Endodermal cell (in vitro differentiated cells): Measurements from ENCODE around the gene PPM1E. TPM values are rescaled to one million over a fixed set of nuclear protein-coding genes. Genes with fewer than 3 reads are reported as not detected.
"Not testable (repeated sequence)": the region's sequence is repeated elsewhere in the genome, so short reads cannot be mapped to it uniquely, and the experiment has no call there.

Experiments used
- DNase-seq: peaks from one replicate; pipeline ENCODE4 v3.0.0-alpha.2; 2017
- H3K27ac ChIP-seq: 2 replicates; pipeline ENCODE4 v1.5.1; 2013; ENCODE audit warnings: mild to moderate bottlenecking, low read depth, low read length, moderate library complexity
- H3K27me3 ChIP-seq: 2 replicates; pipeline ENCODE4 v1.6.1; 2013; ENCODE audit warnings: mild to moderate bottlenecking, low read length, moderate library complexity; ENCODE audit not compliant: insufficient read depth, control insufficient read depth, poor library complexity, severe bottlenecking
- H3K36me3 ChIP-seq: 2 replicates; pipeline ENCODE4 v1.7.0; 2013; ENCODE audit warnings: mild to moderate bottlenecking, low read length, moderate library complexity; ENCODE audit not compliant: control insufficient read depth, insufficient read depth
- H3K4me1 ChIP-seq: one replicate; pipeline ENCODE4 v1.7.0; 2013; ENCODE audit warnings: low read length; ENCODE audit not compliant: control insufficient read depth, insufficient read depth
- H3K4me3 ChIP-seq: 2 replicates; pipeline ENCODE4 v1.5.1; 2013; ENCODE audit warnings: mild to moderate bottlenecking, low read length, moderate library complexity
- H3K9ac ChIP-seq: 2 replicates; pipeline ENCODE4 v1.6.1; 2013; ENCODE audit warnings: mild to moderate bottlenecking, low read length, moderate library complexity; ENCODE audit not compliant: poor library complexity, severe bottlenecking; ENCODE audit errors: extremely low read depth
- H3K9me3 ChIP-seq: 2 replicates; pipeline ENCODE4 v1.6.1; 2013; ENCODE audit warnings: mild to moderate bottlenecking, low read length, moderate library complexity; ENCODE audit not compliant: control insufficient read depth
- H3K27ac Mint-ChIP-seq: 2 replicates; pipeline ENCODE4 v1.8.0; 2020; ENCODE audit warnings: mixed read lengths
- H3K27me3 Mint-ChIP-seq: 2 replicates; pipeline ENCODE4 v1.8.0; 2021; ENCODE audit warnings: mild to moderate bottlenecking, mixed read lengths; ENCODE audit not compliant: insufficient read depth
- H3K36me3 Mint-ChIP-seq: 2 replicates; pipeline ENCODE4 v1.8.0; 2020; ENCODE audit warnings: low read depth, mixed read lengths
- H3K4me1 Mint-ChIP-seq: 2 replicates; pipeline ENCODE4 v1.8.0; 2020; ENCODE audit warnings: mixed read lengths
- H3K4me3 Mint-ChIP-seq: 2 replicates; pipeline ENCODE4 v1.8.0; 2020; ENCODE audit warnings: mild to moderate bottlenecking, moderate library complexity, mixed read lengths
- H3K9me3 Mint-ChIP-seq: 2 replicates; pipeline ENCODE4 v1.8.0; 2020; ENCODE audit warnings: mild to moderate bottlenecking, mixed read lengths
- CTCF ChIP-seq: fragments of 200-600 bp; sonication (generic); conservative IDR thresholded peaks from 2 replicates; pipeline ENCODE4 v1.5.0; 2021; ENCODE audit warnings: antibody characterized with exemption, mild to moderate bottlenecking
- WGBS, 2 experiments: methylation state at CpG; one replicate each; pipeline versions ENCODE4 v1.1.5 to v1.1.7; 2013; ENCODE audit warnings: missing lambda C conversion rate in 2 of 2, mixed read lengths in 1 of 2; ENCODE audit not compliant: insufficient coverage in 1 of 2, insufficient read length in 1 of 2; 5-methylcytosine and 5-hydroxymethylcytosine counted together
- total RNA-seq, 2 donors: library from RNA; stranded (reverse); fragmentation: NEBNext Ultra II Directional in 1 of 2; extraction: Animal tissue kit (Norgen Biotek cat#: 25700) in 1 of 2; gene quantifications; 2 replicates in 1 of 2; 3 replicates in 1 of 2; pipeline ENCODE4 v1.2.1, GENCODE V29; 2021

PPM1E gene
- total RNA-seq, 2 donors from 2014 or later, result 1.4 to 2.2 TPM

- Mint-ChIP-seq H3K9me3 (peaks cover 3% of the 10 kb centered on the region), H3K36me3 (no peaks in the 10 kb centered on the region), H3K27ac (no peak overlapping the region), H3K27me3 (no peaks in the 10 kb centered on the region), H3K4me3 (no peak overlapping the region), H3K4me1 (peaks cover 4% of the 10 kb centered on the region)
- Histone ChIP-seq H3K27ac (no peak overlapping the region), H3K9ac (no peak overlapping the region), H3K9me3 (no peaks in the 10 kb centered on the region), H3K4me3 (no peak overlapping the region), H3K4me1 (no peaks in the 10 kb centered on the region), H3K27me3 (no peaks in the 10 kb centered on the region), H3K36me3 (no peaks in the 10 kb centered on the region)
- WGBS, 2 experiments, result 93% methylated on average over 2 of the region's 2 CpGs; no CpG with 5 or more reads in 1 of the 2 experiments
- no peak for TF ChIP-seq CTCF
- no peak for DNase-seq
These were observed 201.5 kb downstream of the PPM1E start for GRCh38 chr17:58956997-58957724.

DNA sequence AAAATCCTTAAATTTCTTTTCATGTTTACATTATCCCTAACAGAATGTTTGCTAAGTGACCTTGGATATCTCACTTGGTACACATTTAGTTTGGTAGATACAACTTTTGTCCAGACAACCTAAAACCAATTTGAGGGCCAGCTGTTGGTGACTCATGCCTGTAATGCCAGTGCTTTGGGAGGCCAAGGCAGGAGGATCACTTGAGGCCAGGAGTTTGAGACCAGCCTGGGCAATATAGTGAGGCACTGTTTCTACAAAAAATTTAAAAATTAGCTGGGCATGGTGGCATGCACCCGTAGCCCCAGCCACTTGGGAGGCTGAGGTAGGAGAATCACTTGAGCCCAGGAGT, 202.0 kb downstream of the PPM1E start:
- H3K36me3 ChIP-seq, H3K4me3 Mint-ChIP-seq, H3K9ac ChIP-seq, H3K27me3 Mint-ChIP-seq, H3K4me1 Mint-ChIP-seq, DNase-seq, H3K4me3 ChIP-seq, H3K27ac ChIP-seq, H3K4me1 ChIP-seq, H3K27me3 ChIP-seq, H3K9me3 Mint-ChIP-seq, H3K27ac Mint-ChIP-seq, H3K36me3 Mint-ChIP-seq, H3K9me3 ChIP-seq: not testable (repeated sequence)
- 94 to 100% methylated on average over 1 of the region's 1 CpG for WGBS, 2 experiments

DNA sequence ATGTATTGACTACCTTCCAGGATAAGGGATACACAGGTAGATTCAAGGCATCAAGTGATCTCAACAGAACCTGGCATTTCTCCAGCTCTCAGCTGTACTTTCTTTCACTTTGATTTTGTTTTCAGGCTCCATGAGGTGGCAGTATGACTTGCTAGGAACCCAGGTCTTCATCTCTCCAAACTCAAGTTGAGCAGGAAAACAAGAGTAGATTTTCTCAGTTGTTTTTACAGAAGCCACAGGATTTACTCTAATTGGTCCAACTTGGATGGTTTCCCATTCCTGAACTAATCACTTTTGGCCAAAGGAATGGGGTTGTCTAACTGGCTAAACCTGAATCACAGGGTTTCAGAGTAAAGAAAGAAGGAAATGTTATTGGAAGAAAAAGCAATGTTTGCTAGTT, 204.4 kb downstream of the PPM1E start:
- Mint-ChIP-seq H3K9me3 (peaks cover 1% of the 10 kb centered on the region), H3K4me1 (peaks cover 4% of the 10 kb centered on the region), H3K27me3 (no peaks in the 10 kb centered on the region), H3K36me3 (no peaks in the 10 kb centered on the region), H3K4me3 (no peak overlapping the region), H3K27ac (no peak overlapping the region)
- peak; percentile 60 for TF ChIP-seq CTCF
- Histone ChIP-seq H3K9ac (no peak overlapping the region), H3K4me3 (no peak overlapping the region), H3K27me3 (no peaks in the 10 kb centered on the region), H3K36me3 (no peaks in the 10 kb centered on the region), H3K27ac (no peak overlapping the region), H3K4me1 (no peaks in the 10 kb centered on the region), H3K9me3 (no peaks in the 10 kb centered on the region)
- no peak for DNase-seq

GRCh38 chr17:58965221-58965620, 209.6 kb downstream of the PPM1E start:
- Histone ChIP-seq H3K9ac (no peak overlapping the region), H3K9me3 (no peaks in the 10 kb centered on the region), H3K27ac (peak overlapping the region; percentile 46)

More at GRCh38 chr17:58965221-58965620, 209.6 kb downstream of the PPM1E start:
- no peak for TF ChIP-seq CTCF
- Mint-ChIP-seq H3K27me3 (no peaks in the 10 kb centered on the region), H3K4me3 (no peak overlapping the region), H3K27ac (no peak overlapping the region), H3K9me3 (no peaks in the 10 kb centered on the region), H3K4me1 (peaks cover 6% of the 10 kb centered on the region), H3K36me3 (no peaks in the 10 kb centered on the region)
- DNase-seq, result no peak
- Histone ChIP-seq H3K4me1 (no peaks in the 10 kb centered on the region), H3K27me3 (no peaks in the 10 kb centered on the region), H3K36me3 (no peaks in the 10 kb centered on the region), H3K4me3 (no peak overlapping the region)
- WGBS, 2 experiments, result 80 to 92% methylated on average over 1 to 3 of the region's 3 CpGs
